HCT116 (cell line): ENCODE measurements around the gene C7orf33.

Experiments used
- CBX3 ChIP-seq: IDR thresholded peaks from 2 replicates; pipeline ENCODE4 v1.6.1; 2012; ENCODE audit warnings: low read depth
- CEBPB ChIP-seq: IDR thresholded peaks from 2 replicates; pipeline ENCODE4 v1.6.1; 2012; ENCODE audit warnings: low read depth
- EZH2 ChIP-seq: fragments of 200-600 bp; sonication (generic); IDR thresholded peaks from 2 replicates; pipeline ENCODE4 v1.6.1; 2017; ENCODE audit warnings: antibody characterized with exemption, mixed run types
- FOSL1 ChIP-seq: IDR thresholded peaks from 2 replicates; pipeline ENCODE4 v1.6.1; 2012; ENCODE audit warnings: low read depth
- POLR2A ChIP-seq: IDR thresholded peaks from 2 replicates; pipeline ENCODE4 v1.7.0; 2011; ENCODE audit warnings: borderline replicate concordance; ENCODE audit not compliant: insufficient read depth, insufficient read length; ENCODE audit errors: extremely low read depth
- POLR2AphosphoS5 ChIP-seq: IDR thresholded peaks from 2 replicates; pipeline ENCODE4 v1.6.1; 2011; ENCODE audit warnings: mild to moderate bottlenecking, low read depth, low read length, moderate library complexity
- RAD21 ChIP-seq: IDR thresholded peaks from 2 replicates; pipeline ENCODE4 v1.6.1; 2012; ENCODE audit warnings: low read depth, mild to moderate bottlenecking
- SP1 ChIP-seq: IDR thresholded peaks from 2 replicates; pipeline ENCODE4 v1.6.1; 2012; ENCODE audit warnings: low read depth
- TCF7L2 ChIP-seq: IDR thresholded peaks from 2 replicates; pipeline ENCODE4 v1.7.0; 2011; ENCODE audit warnings: borderline replicate concordance, inconsistent platforms; ENCODE audit not compliant: insufficient read depth, insufficient read length; ENCODE audit errors: extremely low read depth
- YY1 ChIP-seq: IDR thresholded peaks from 2 replicates; pipeline ENCODE4 v1.6.1; 2011; ENCODE audit warnings: low read length, low read depth, moderate library complexity, mild to moderate bottlenecking; ENCODE audit not compliant: insufficient replicate concordance; ENCODE audit errors: extremely low read depth
- ZNF274 ChIP-seq: fragments of 200-500 bp; sonication (Bioruptor generic); IDR thresholded peaks from 2 replicates; pipeline ENCODE4 v1.6.1; 2014; ENCODE audit warnings: mild to moderate bottlenecking, low read depth, low read length, inconsistent platforms
- TF ChIP-seq, protein P1 (sequence below), 3 experiments: fragments of 200-600 bp in 1 of 3; sonication (generic) in 1 of 3; IDR thresholded peaks in 2 of 3; conservative IDR thresholded peaks in 1 of 3; 2 replicates each; pipeline ENCODE4 v1.5.1; 2012 to 2017; ENCODE audit warnings: low read depth in 2 of 3, low read length in 2 of 3, antibody characterized with exemption in 1 of 3, borderline replicate concordance in 1 of 3, control low read depth in 1 of 3, mild to moderate bottlenecking in 1 of 3, mixed read lengths in 1 of 3, mixed run types in 1 of 3, moderate library complexity in 1 of 3; ENCODE audit not compliant: insufficient read depth in 1 of 3
- TF ChIP-seq, protein P2 (sequence below): IDR thresholded peaks from 2 replicates; pipeline ENCODE4 v1.6.1; 2012; ENCODE audit warnings: low read depth
- TF ChIP-seq, protein P3 (sequence below): IDR thresholded peaks from 2 replicates; pipeline ENCODE4 v1.6.1; 2011; ENCODE audit warnings: mild to moderate bottlenecking, low read length, moderate library complexity; ENCODE audit not compliant: insufficient replicate concordance; ENCODE audit errors: extremely low read depth

DNA sequence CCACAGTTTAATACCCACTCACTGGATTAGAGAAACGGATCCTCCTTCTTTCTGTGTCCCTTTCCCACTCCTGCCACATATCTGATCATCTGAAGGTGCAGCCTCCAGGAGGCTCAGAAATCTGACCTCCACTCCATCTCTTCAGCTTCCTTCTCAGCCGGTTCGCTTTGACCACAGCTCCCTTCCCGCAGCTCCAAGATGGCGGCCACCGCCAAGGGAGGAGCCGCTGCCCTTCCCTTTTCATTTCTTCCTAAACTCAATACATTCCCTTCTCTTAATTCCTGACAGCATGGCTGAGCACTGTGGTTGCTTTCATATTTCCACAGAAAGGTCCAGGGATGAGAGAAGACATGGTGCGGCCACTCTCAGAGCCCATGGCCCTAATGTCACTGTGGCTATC, 43.7 kb upstream of the C7orf33 start:
- TF ChIP-seq, protein P1, sequence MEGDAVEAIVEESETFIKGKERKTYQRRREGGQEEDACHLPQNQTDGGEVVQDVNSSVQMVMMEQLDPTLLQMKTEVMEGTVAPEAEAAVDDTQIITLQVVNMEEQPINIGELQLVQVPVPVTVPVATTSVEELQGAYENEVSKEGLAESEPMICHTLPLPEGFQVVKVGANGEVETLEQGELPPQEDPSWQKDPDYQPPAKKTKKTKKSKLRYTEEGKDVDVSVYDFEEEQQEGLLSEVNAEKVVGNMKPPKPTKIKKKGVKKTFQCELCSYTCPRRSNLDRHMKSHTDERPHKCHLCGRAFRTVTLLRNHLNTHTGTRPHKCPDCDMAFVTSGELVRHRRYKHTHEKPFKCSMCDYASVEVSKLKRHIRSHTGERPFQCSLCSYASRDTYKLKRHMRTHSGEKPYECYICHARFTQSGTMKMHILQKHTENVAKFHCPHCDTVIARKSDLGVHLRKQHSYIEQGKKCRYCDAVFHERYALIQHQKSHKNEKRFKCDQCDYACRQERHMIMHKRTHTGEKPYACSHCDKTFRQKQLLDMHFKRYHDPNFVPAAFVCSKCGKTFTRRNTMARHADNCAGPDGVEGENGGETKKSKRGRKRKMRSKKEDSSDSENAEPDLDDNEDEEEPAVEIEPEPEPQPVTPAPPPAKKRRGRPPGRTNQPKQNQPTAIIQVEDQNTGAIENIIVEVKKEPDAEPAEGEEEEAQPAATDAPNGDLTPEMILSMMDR (IDR thresholded peaks at IDR 0.05 in 2 of 3, conservative IDR thresholded peaks at IDR 0.05 in 1 of 3; ENCODE audit: borderline replicate concordance in 1 of 3, insufficient read depth in 1 of 3, low read depth in 2 of 3, low read length in 2 of 3): no peak
- TF ChIP-seq YY1: no peak
- no peak for TF ChIP-seq RAD21
- TF ChIP-seq EZH2: no peak
- no peak for TF ChIP-seq CEBPB
- TF ChIP-seq POLR2A: no peak
- no peak for TF ChIP-seq TCF7L2
- TF ChIP-seq SP1: no peak
- TF ChIP-seq POLR2AphosphoS5: no peak
- TF ChIP-seq, protein P2, sequence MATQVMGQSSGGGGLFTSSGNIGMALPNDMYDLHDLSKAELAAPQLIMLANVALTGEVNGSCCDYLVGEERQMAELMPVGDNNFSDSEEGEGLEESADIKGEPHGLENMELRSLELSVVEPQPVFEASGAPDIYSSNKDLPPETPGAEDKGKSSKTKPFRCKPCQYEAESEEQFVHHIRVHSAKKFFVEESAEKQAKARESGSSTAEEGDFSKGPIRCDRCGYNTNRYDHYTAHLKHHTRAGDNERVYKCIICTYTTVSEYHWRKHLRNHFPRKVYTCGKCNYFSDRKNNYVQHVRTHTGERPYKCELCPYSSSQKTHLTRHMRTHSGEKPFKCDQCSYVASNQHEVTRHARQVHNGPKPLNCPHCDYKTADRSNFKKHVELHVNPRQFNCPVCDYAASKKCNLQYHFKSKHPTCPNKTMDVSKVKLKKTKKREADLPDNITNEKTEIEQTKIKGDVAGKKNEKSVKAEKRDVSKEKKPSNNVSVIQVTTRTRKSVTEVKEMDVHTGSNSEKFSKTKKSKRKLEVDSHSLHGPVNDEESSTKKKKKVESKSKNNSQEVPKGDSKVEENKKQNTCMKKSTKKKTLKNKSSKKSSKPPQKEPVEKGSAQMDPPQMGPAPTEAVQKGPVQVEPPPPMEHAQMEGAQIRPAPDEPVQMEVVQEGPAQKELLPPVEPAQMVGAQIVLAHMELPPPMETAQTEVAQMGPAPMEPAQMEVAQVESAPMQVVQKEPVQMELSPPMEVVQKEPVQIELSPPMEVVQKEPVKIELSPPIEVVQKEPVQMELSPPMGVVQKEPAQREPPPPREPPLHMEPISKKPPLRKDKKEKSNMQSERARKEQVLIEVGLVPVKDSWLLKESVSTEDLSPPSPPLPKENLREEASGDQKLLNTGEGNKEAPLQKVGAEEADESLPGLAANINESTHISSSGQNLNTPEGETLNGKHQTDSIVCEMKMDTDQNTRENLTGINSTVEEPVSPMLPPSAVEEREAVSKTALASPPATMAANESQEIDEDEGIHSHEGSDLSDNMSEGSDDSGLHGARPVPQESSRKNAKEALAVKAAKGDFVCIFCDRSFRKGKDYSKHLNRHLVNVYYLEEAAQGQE: no peak
- TF ChIP-seq, protein P3, sequence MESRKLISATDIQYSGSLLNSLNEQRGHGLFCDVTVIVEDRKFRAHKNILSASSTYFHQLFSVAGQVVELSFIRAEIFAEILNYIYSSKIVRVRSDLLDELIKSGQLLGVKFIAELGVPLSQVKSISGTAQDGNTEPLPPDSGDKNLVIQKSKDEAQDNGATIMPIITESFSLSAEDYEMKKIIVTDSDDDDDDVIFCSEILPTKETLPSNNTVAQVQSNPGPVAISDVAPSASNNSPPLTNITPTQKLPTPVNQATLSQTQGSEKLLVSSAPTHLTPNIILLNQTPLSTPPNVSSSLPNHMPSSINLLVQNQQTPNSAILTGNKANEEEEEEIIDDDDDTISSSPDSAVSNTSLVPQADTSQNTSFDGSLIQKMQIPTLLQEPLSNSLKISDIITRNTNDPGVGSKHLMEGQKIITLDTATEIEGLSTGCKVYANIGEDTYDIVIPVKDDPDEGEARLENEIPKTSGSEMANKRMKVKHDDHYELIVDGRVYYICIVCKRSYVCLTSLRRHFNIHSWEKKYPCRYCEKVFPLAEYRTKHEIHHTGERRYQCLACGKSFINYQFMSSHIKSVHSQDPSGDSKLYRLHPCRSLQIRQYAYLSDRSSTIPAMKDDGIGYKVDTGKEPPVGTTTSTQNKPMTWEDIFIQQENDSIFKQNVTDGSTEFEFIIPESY: no peak
- no peak for TF ChIP-seq ZNF274
- no peak for TF ChIP-seq CBX3
- no peak for TF ChIP-seq FOSL1
